ENCODE data around the gene VAMP5.
"Not testable (repeated sequence)": the region's sequence is repeated elsewhere in the genome, so short reads cannot be mapped to it uniquely, and the experiment has no call there.

VAMP5 gene

GRCh38 chr2:85580206-85580605 is 4.0 kb upstream of the VAMP5 start:
- no peak for DNase-seq (ENCODE audit: low read depth, low spot score)
- no peak overlapping the region for H3K27ac ChIP-seq

GRCh38 chr2:85582492-85582891 is 1.7 kb upstream of the VAMP5 start:
- H3K27ac ChIP-seq: no peak overlapping the region
- no peak for DNase-seq (ENCODE audit: low read depth, low spot score)

GRCh38 chr2:85583667-85584353 is 421 bp upstream of the VAMP5 start:
- H3K27ac ChIP-seq: peak overlapping the region; percentile 74
- no peak for DNase-seq (ENCODE audit: low read depth, low spot score)

- DNase-seq (ENCODE audit: low read depth, low spot score): peak; percentile 49
- peak overlapping the region; percentile 74 for H3K27ac ChIP-seq
Observed at GRCh38 chr2:85584857-85585780, 888 bp downstream of the VAMP5 start.

GRCh38 chr2:85585781-85586105 is 1.5 kb downstream of the VAMP5 start:
- no peak for DNase-seq (ENCODE audit: low read depth, low spot score)

GRCh38 chr2:85588236-85588635 is 4.0 kb downstream of the VAMP5 start:
- H3K27ac ChIP-seq: no peak overlapping the region
- DNase-seq (ENCODE audit: low read depth, low spot score): no peak

More at GRCh38 chr2:85585781-85586105, 1.5 kb downstream of the VAMP5 start:
- peak overlapping the region; percentile 74 for H3K27ac ChIP-seq

GRCh38 chr2:85588645-85589044 is 4.4 kb downstream of the VAMP5 start:
- H3K27ac ChIP-seq: no peak overlapping the region
- no peak for DNase-seq (ENCODE audit: low read depth, low spot score)

- no peak overlapping the region for H3K27ac ChIP-seq
- DNase-seq (ENCODE audit: low read depth, low spot score): no peak
Observed at GRCh38 chr2:85589181-85589580, 5.0 kb downstream of the VAMP5 start.

- DNase-seq (ENCODE audit: low read depth, low spot score): no peak
- H3K27ac ChIP-seq: peak overlapping the region; percentile 67
Observed at GRCh38 chr2:85589982-85590791, 6.0 kb downstream of the VAMP5 start.

GRCh38 chr2:85590950-85591349 is 6.7 kb downstream of the VAMP5 start:
- no peak for DNase-seq (ENCODE audit: low read depth, low spot score)
- peak overlapping the region; percentile 67 for H3K27ac ChIP-seq

- H3K27ac ChIP-seq: peak overlapping the region; percentile 67
Observed at GRCh38 chr2:85591563-85591962, 7.3 kb downstream of the VAMP5 start.

GRCh38 chr2:85592299-85592698 is 8.1 kb downstream of the VAMP5 start:
- not testable (repeated sequence) for DNase-seq (ENCODE audit: low read depth, low spot score)
- peak overlapping the region; percentile 67 for H3K27ac ChIP-seq

More at GRCh38 chr2:85591563-85591962, 7.3 kb downstream of the VAMP5 start:
- no peak for DNase-seq (ENCODE audit: low read depth, low spot score)

- no peak overlapping the region for H3K27ac ChIP-seq
- DNase-seq (ENCODE audit: low read depth, low spot score): no peak
Observed at GRCh38 chr2:85593023-85593422, 8.8 kb downstream of the VAMP5 start.

- peak overlapping the region; percentile 82 for H3K27ac ChIP-seq
- no peak for DNase-seq (ENCODE audit: low read depth, low spot score)
Observed at GRCh38 chr2:85594715-85595300, 10.6 kb downstream of the VAMP5 start.

- DNase-seq (ENCODE audit: low read depth, low spot score): peak; percentile 98
- H3K27ac ChIP-seq: peak within 1 kb of the TSS; percentile 82
Observed at GRCh38 chr2:85595301-85596025, 11.2 kb downstream of the VAMP5 start, which contains the start of gene RNF181. TSS of gene RNF181 (plus strand) at chr2:85595745. CDS start at chr2:85595764, 19 bp downstream.

GRCh38 chr2:85596026-85596333 is 11.7 kb downstream of the VAMP5 start:
- H3K27ac ChIP-seq: peak overlapping the region; percentile 82
- no peak for DNase-seq (ENCODE audit: low read depth, low spot score)

- DNase-seq (ENCODE audit: low read depth, low spot score): no peak
- no peak overlapping the region for H3K27ac ChIP-seq
Observed at GRCh38 chr2:85596486-85597143, 12.4 kb downstream of the VAMP5 start.

GRCh38 chr2:85597241-85597640 is 13.0 kb downstream of the VAMP5 start:
- no peak for DNase-seq (ENCODE audit: low read depth, low spot score)
- no peak overlapping the region for H3K27ac ChIP-seq

All from epithelial cell of prostate (primary cell).